GM12892 (cell line): ENCODE measurements around the gene ACOT2.

Source experiments
- POLR2A ChIP-seq: IDR thresholded peaks from 2 replicates; pipeline ENCODE4 v1.6.1; 2011; ENCODE audit warnings: low read depth, low read length, control low read depth
- POLR2AphosphoS5 ChIP-seq: IDR thresholded peaks from 2 replicates; pipeline ENCODE4 v1.6.1; 2011; ENCODE audit warnings: low read depth, low read length, control low read depth

- TF ChIP-seq POLR2AphosphoS5: no peak
- no peak for TF ChIP-seq POLR2A
These were observed 19.7 kb downstream of the ACOT2 start for GRCh38 chr14:73588695-73589094.
